ENCODE measurements around the gene ETV6.

ETV6 gene

DNA sequence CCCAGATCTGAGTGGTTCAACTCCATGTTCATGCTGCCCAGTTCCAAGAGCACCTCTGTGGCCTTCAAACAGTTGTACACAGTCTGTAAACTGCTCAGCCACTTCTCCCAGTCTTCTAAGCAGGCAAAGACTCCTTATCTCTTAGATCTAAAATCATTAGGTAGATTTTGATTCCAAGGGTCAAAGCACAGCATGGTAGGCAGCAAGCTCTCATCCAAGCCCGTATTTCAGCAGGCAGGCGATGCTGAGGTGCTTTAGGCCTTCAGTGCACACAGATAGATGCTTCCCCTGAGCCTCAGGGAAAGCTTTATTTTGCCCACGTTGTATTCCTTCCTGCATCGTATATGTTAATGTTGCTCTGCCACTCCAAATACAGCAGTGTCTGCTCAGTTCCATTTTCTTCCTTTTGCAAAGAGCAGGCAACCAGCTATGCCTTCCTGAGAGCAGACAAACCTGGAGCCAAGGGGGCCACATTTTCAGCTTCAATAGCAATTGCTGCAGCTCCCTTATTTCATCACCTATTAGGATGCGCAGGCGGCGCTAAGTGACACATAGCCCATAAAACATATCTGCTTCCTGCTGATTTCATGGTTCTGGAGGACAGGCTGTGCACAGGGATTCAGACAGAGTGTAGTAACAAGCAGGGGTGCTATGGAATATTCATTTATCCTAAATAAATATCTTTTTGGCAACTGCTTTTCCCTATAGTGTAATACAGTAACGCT is 67.5 kb downstream of the ETV6 start:
- H3K9me3 ChIP-seq, result no peaks in the 10 kb centered on the region
- H3K4me3 ChIP-seq (ENCODE audit: low read depth in 1 of 2, low read length in 1 of 2), result no peak overlapping the region
- peak overlapping the region; percentile 2 for H3K27ac ChIP-seq
- H3K4me1 ChIP-seq (ENCODE audit: control insufficient read depth in 1 of 2, insufficient read depth in 1 of 2, low read depth in 1 of 2, low read length in 1 of 2), result peaks cover 22 to 29% of the 10 kb centered on the region in 2 experiments
- no peaks in the 10 kb centered on the region for H3K36me3 ChIP-seq
- TF ChIP-seq CTCF (IDR thresholded peaks at IDR 0.05), result no peak
- no peaks in the 10 kb centered on the region for H3K27me3 ChIP-seq

- H3K27ac ChIP-seq, result no peak overlapping the region
- no peak overlapping the region for H3K4me3 ChIP-seq (ENCODE audit: low read depth in 1 of 2, low read length in 1 of 2)
- H3K4me1 ChIP-seq (ENCODE audit: control insufficient read depth in 1 of 2, insufficient read depth in 1 of 2, low read depth in 1 of 2, low read length in 1 of 2), result peaks cover 18 to 26% of the 10 kb centered on the region in 2 experiments
- H3K9me3 ChIP-seq, result no peaks in the 10 kb centered on the region
- no peaks in the 10 kb centered on the region for H3K27me3 ChIP-seq
- no peak for TF ChIP-seq CTCF (IDR thresholded peaks at IDR 0.05)
- H3K36me3 ChIP-seq, result no peaks in the 10 kb centered on the region
Observed at GRCh38 chr12:11717519-11717961, 68.1 kb downstream of the ETV6 start.

DNA sequence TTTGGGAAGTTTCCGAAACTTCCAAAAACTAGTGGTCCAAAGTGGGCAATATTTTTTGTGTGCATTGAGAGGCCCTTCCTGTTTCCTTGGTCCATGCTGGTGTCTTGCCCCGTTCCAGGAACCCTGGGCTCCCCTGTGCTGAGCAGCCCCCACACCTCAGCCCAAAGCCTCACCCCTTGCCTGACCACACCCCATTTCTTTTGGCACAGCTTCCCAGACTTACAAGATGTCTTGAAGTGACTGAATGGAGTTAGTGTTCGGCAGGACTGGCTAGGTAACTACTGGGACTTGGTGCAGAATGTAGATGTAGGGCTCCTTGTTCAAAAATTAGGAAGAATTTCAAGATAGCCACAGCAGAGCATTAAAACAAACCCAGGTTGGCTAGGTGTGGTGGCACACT is 68.6 kb downstream of the ETV6 start:
- TF ChIP-seq CTCF (IDR thresholded peaks at IDR 0.05), result no peak
- Histone ChIP-seq H3K27ac (no peak overlapping the region), H3K36me3 (no peaks in the 10 kb centered on the region), H3K27me3 (no peaks in the 10 kb centered on the region), H3K4me3 (ENCODE audit: low read depth in 1 of 2, low read length in 1 of 2) (no peak overlapping the region), H3K4me1 (ENCODE audit: control insufficient read depth in 1 of 2, insufficient read depth in 1 of 2, low read depth in 1 of 2, low read length in 1 of 2) (peaks cover 18 to 26% of the 10 kb centered on the region in 2 experiments), H3K9me3 (no peaks in the 10 kb centered on the region)

- no peaks in the 10 kb centered on the region for H3K9me3 ChIP-seq
- no peak for TF ChIP-seq CTCF (IDR thresholded peaks at IDR 0.05)
- H3K4me1 ChIP-seq (ENCODE audit: control insufficient read depth in 1 of 2, insufficient read depth in 1 of 2, low read depth in 1 of 2, low read length in 1 of 2), result peaks cover 24 to 27% of the 10 kb centered on the region in 2 experiments
- H3K27ac ChIP-seq, result peak overlapping the region; percentile 69
- H3K27me3 ChIP-seq, result no peaks in the 10 kb centered on the region
- no peak overlapping the region for H3K4me3 ChIP-seq (ENCODE audit: low read depth in 1 of 2, low read length in 1 of 2)
- H3K36me3 ChIP-seq, result no peaks in the 10 kb centered on the region
Observed at GRCh38 chr12:11718768-11719253, 69.3 kb downstream of the ETV6 start.

GRCh38 chr12:11719678-11720099 is 70.2 kb downstream of the ETV6 start:
- Histone ChIP-seq H3K4me3 (ENCODE audit: low read depth in 1 of 2, low read length in 1 of 2) (peak overlapping the region in 1 of 2 experiments; percentile 21), H3K27me3 (no peaks in the 10 kb centered on the region), H3K4me1 (ENCODE audit: control insufficient read depth in 1 of 2, insufficient read depth in 1 of 2, low read depth in 1 of 2, low read length in 1 of 2) (peaks cover 32 to 33% of the 10 kb centered on the region in 2 experiments), H3K27ac (peak overlapping the region; percentile 69), H3K36me3 (no peaks in the 10 kb centered on the region), H3K9me3 (no peaks in the 10 kb centered on the region)
- no peak for TF ChIP-seq CTCF (IDR thresholded peaks at IDR 0.05)
